Motor neuron (in vitro differentiated cells): ENCODE results near the gene NBEAL2. TPM values are rescaled to one million over a fixed set of nuclear protein-coding genes. Genes with fewer than 3 reads are reported as not detected.

Experiments used
- ATAC-seq, 8 experiments: fragments of 200-7000 bp; cut with Tn5 transposase; replicated peaks in 6 of 8; 2 replicates each; pipeline ENCODE4 v1.8.0; 2021; ENCODE audit warnings: mild to moderate bottlenecking in 8 of 8, moderate library complexity in 8 of 8
- H3K27ac ChIP-seq, 2 donors: fragments of 250-450 bp; sonication (Bioruptor Pico); 2 replicates each; pipeline ENCODE4 v1.9.0; 2021; ENCODE audit warnings: antibody characterized with exemption in 2 of 2, mild to moderate bottlenecking in 2 of 2, moderate library complexity in 1 of 2
- H3K4me1 ChIP-seq, 2 donors: fragments of 250-450 bp; sonication (Bioruptor Pico); replicated peaks in 1 of 2; 2 replicates each; pipeline ENCODE4 v1.6.1; 2021; ENCODE audit warnings: antibody characterized with exemption in 2 of 2, mild to moderate bottlenecking in 2 of 2, moderate library complexity in 1 of 2
- H3K4me3 ChIP-seq, 5 donors: fragments of 250-450 bp; sonication (Bioruptor Pico); 2 replicates each; pipeline ENCODE4 v1.9.0; 2021; ENCODE audit warnings: antibody characterized with exemption in 5 of 5, mild to moderate bottlenecking in 5 of 5, moderate library complexity in 4 of 5
- WGBS, 10 experiments: fragments of 450-650 bp; shearing (Covaris generic); methylation state at CpG; one replicate each; pipeline ENCODE4 v1.0.0; 2022; 5-methylcytosine and 5-hydroxymethylcytosine counted together
- in situ Hi-C, 9 experiments: fragments of 400-800 bp; cut with MboI; loops; one replicate each; pipeline ENCODE4 v1.15.0; 2021; ENCODE audit warnings: low sequenced_read_pairs in 9 of 9, low pct_unique_long_range_greater_than_20kb in 2 of 9; ENCODE audit not compliant: unreplicated experiment in 9 of 9
- total RNA-seq, 8 experiments: library from RNA; unstranded; fragments of 300-600 nt; gene quantifications; 2 replicates each; pipeline versions ENCODE4 v1.2.3 to v1.2.4, GENCODE V29; 2022

Gene NBEAL2
- total RNA-seq, 8 experiments from 2014 or later = 1.7 to 23.4 (median 4.4) TPM

DNA sequence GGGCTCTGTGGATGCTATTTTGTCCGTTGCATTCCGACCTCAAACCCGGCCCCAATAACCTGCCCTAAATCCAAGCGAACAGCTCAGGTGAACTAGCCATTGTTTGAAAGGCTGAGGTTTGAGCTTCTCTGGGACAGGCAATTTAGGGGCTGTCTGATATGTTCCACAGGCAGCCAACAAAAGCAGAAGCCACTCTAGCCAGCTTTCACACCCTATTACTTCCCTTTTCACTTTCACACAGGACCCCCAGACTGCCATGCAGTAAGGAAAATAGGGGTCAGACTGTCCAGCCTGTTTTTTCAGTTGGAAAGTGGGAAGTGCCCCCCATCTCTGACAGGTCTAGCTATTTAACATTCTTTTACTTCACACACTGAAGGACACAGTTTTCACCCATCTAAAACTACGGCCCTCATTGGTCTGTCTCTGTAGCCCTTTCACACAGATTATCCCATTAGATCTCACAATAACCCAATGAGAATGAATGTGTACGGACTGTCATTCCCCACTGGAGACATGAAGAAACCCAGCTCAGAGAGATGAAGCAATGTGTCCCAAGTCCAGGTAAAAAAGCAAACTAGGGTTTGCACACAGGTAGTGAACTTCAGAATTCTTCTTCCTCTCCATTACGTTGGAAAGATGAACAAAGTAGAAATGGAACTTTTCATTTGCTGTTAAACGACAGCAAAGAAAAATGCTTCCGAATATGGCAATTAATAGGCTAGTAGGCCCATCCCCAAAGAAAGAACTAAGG, 4.9 kb upstream of the NBEAL2 start:
- H3K4me3 ChIP-seq = peak overlapping the region in 1 of 5 donors; percentile 77
- no peak for ATAC-seq
- in situ Hi-C loops = no loop called here
- no peak overlapping the region for H3K27ac ChIP-seq
- WGBS, 10 experiments = 69 to 94% (median 89%) methylated on average over 3 to 9 of the region's 9 CpGs; no CpG with 5 or more reads in 1 of the 10 experiments
- H3K4me1 ChIP-seq = peaks cover 9 to 18% of the 10 kb centered on the region in 2 donors

DNA sequence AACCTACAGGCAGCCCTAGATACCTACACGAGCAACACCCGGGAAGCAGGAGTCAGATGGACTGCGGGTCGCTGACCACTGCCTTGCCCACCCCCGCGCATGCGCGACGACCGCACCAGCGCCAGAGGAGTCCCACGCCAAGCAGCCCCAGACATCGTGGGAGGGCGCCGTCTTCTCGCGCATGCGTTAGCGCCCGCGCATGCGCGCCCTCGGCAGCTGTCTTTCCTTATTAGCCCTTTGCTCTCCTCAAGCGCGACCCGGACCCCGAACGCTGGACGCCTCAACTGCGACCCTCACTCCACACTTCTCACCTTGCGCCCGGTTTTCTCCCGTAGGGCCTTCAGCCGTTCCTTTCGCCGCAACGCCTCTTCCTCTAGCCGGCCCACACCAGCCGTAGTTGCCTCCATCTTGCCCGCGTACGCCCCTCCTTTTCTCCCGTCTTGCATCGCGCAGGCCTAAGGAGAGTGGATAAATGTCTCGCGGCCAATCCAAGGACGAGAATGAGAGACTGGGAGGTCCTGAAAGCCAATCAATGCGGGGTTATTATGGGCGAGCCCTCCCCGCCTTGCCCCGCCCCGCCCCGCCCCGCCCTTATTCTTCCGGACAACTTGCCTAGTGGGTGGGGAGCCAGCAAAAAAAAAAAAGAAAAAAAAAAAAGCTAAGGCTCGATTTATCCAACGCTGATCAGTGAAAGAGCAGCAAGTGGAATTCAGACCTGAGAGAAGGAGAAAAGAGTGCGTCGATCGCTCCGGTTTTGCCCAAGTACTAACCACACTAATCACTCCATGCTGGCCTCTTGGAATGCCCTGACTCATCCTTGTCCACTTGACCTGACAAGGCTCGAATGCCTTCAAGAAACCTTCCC, 2.9 kb upstream of the NBEAL2 start, which contains the start of gene CCDC12:
Gene CCDC12 (minus strand): TSS at position 420 of the 865 bp plus-strand sequence. CDS start 13 bp downstream, at position 407.
- 0 to 1% (median 0%) methylated on average over 5 to 29 of the region's 64 CpGs; no CpG with 5 or more reads in 4 of the 10 experiments for WGBS, 10 experiments
- H3K27ac ChIP-seq = peak within 1 kb of the TSS; percentile 99
- ATAC-seq = peak; percentile 76 to 88 (median 84)
- H3K4me1 ChIP-seq = peaks cover 9 to 21% of the 10 kb centered on the region in 2 donors
- peak within 1 kb of the TSS; percentile 74 to 91 (median 82) for H3K4me3 ChIP-seq
- in situ Hi-C loops = no loop called here

DNA sequence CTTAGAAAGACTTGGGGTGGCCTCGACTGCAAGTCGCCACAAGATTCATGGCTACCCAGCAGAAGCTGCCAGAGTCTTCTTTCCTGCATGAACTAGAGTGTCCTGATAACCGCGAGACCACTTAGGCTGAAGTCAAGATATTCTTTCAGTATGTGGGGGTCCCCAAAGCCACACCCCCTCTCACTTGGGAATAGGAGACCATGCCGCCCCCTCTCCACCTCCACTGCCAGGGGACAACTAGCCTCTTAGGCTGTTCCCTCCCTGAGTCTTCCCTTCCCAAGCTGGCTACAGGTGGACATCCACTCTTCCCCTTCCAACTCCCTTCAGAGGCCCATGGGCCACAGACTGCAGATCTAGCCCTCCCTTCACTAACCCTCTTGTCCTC, 1.7 kb upstream of the NBEAL2 start:
- H3K27ac ChIP-seq = no peak overlapping the region
- no peak overlapping the region for H3K4me3 ChIP-seq
- in situ Hi-C loops = no loop called here
- ATAC-seq = no peak
- 100% methylated on average over 1 of the region's 5 CpGs; no CpG with 5 or more reads in 8 of the 10 experiments for WGBS, 10 experiments
- H3K4me1 ChIP-seq = peaks cover 9 to 21% of the 10 kb centered on the region in 2 donors

- WGBS, 10 experiments = 74 to 100% (median 80%) methylated on average over 1 to 3 of the region's 9 CpGs; no CpG with 5 or more reads in 6 of the 10 experiments
- Histone ChIP-seq H3K4me3 (no peak overlapping the region), H3K27ac (no peak overlapping the region), H3K4me1 (peaks cover 9 to 21% of the 10 kb centered on the region in 2 donors)
- ATAC-seq = no peak
- in situ Hi-C loops = no loop called here
Observed at GRCh38 chr3:46978381-46978780, 1.1 kb upstream of the NBEAL2 start.

DNA sequence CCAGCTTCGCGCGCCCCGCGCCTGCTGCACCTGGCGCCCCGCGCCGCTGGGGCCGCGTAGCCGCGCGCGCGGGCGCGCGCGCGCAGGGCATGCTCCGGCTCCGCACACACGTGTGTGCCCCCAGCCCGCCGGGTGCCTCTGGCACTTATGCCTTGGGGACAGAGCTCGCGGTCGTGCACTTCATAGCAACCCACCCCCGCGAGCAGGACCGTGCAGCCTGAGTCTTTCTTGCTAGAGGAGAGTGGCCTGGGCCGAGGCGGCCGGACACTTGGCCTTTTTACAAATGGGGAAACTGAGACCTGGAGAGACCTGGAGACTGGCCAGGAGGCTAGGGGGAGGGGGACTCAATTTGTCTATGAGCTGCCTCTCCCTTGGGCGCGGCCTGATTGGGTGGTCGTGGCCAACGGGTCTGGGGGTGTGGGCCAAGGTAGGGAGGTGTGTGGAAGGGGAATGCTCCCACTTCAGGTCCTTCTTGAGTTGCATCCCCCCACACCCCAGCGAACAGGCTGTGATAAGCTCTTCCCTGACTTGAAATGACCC, 562 bp downstream of the NBEAL2 start:
- Histone ChIP-seq H3K27ac (no peak overlapping the region), H3K4me3 (peak overlapping the region; percentile 39 to 72 (median 53)), H3K4me1 (peaks cover 9 to 18% of the 10 kb centered on the region in 2 donors)
- peak in 7 of 8 experiments; percentile 0 to 20 (median 16) for ATAC-seq
- in situ Hi-C loops = no loop called here
- 4% methylated on average over 9 of the region's 40 CpGs; no CpG with 5 or more reads in 9 of the 10 experiments for WGBS, 10 experiments

GRCh38 chr3:46981932-46982471, 2.5 kb downstream of the NBEAL2 start:
- ATAC-seq = no peak
- Histone ChIP-seq H3K27ac (no peak overlapping the region), H3K4me3 (no peak overlapping the region), H3K4me1 (peaks cover 2 to 14% of the 10 kb centered on the region in 2 donors)
- in situ Hi-C loops = no loop called here
- 60 to 93% (median 84%) methylated on average over 1 to 4 of the region's 5 CpGs; no CpG with 5 or more reads in 7 of the 10 experiments for WGBS, 10 experiments

- no peak overlapping the region for H3K4me3 ChIP-seq
- WGBS, 10 experiments = 80 to 83% (median 82%) methylated on average over 1 to 2 of the region's 2 CpGs; no CpG with 5 or more reads in 7 of the 10 experiments
- peaks cover 0 to 16% of the 10 kb centered on the region in 2 donors for H3K4me1 ChIP-seq
- no peak overlapping the region for H3K27ac ChIP-seq
- ATAC-seq = no peak
- in situ Hi-C loops = no loop called here
Observed at GRCh38 chr3:46982546-46982945, 3.1 kb downstream of the NBEAL2 start.

- in situ Hi-C loops = no loop called here
- 80 to 92% (median 80%) methylated on average over 1 to 2 of the region's 11 CpGs; no CpG with 5 or more reads in 6 of the 10 experiments for WGBS, 10 experiments
- no peak for ATAC-seq
- no peak overlapping the region for H3K4me3 ChIP-seq
- no peak overlapping the region for H3K27ac ChIP-seq
- H3K4me1 ChIP-seq = peaks cover 0 to 13% of the 10 kb centered on the region in 2 donors
Observed at GRCh38 chr3:46984591-46985459, 5.4 kb downstream of the NBEAL2 start.

DNA sequence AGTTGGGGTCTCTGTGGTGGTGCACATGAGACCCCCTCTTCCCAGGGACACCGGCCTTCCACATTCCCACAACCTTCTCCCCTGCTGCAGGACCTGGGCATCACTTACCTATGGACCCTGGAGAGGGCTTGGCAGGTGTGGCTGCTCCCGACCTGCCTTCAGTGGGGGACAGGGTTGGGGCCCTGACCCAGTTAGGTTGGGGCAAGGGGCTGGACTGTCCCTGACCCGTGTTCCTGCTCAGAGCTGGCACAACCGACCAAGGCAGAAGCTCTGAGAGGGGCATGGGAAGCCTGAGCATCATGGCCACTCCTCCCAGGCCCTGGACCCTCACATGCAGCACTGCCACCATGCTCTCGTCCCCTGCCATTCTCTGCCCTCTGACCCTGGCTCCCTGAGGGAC, 6.1 kb downstream of the NBEAL2 start:
- peaks cover 0 to 10% of the 10 kb centered on the region in 2 donors for H3K4me1 ChIP-seq
- no peak for ATAC-seq
- WGBS, 10 experiments = 20 to 100% (median 60%) methylated on average over 1 of the region's 5 CpGs; no CpG with 5 or more reads in 7 of the 10 experiments
- in situ Hi-C loops = no loop called here
- no peak overlapping the region for H3K27ac ChIP-seq
- no peak overlapping the region for H3K4me3 ChIP-seq

DNA sequence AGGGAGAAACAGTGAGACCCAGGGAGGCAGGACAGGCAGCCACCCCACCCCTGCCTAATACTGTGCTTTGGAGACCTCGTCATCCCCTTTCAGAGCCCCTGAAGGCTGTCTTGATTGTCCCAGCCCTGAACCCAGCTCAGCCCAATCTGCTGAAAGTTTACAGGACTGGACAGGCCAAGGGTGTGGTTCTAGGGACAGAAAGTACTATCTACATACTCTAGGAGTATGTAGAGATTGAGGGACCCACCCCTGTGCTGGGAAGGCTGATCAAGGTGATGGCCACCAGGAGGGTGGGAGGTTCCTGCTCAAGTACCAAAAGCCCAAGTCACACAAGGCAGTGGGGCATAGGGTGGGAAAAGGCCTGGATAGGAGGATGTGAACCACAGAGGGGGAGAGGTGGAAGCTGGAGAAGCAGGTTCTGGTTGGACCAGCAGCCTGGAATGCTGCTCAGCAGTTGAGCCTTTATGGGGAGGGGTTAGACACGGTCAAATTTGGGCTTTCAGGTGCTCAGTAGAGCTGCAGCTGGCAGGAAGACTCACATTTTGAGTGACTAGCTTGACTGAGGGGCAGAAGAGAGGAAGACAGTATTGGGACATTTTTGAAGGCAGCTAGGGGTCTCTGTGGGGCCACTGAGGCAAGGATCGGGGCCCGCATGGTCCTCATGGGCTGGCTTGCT, 6.7 kb downstream of the NBEAL2 start:
- peak in 3 of 8 experiments; percentile 61 to 92 (median 90) for ATAC-seq
- 83 to 100% (median 91%) methylated on average over 1 to 4 of the region's 4 CpGs; no CpG with 5 or more reads in 6 of the 10 experiments for WGBS, 10 experiments
- H3K4me1 ChIP-seq = peaks cover 0 to 10% of the 10 kb centered on the region in 2 donors
- in situ Hi-C loops = no loop called here
- no peak overlapping the region for H3K4me3 ChIP-seq
- no peak overlapping the region for H3K27ac ChIP-seq

- Histone ChIP-seq H3K4me3 (no peak overlapping the region), H3K4me1 (peaks cover 0 to 10% of the 10 kb centered on the region in 2 donors), H3K27ac (peak overlapping the region in 1 of 2 donors; percentile 54)
- 60 to 100% (median 90%) methylated on average over 1 of the region's 3 CpGs; no CpG with 5 or more reads in 6 of the 10 experiments for WGBS, 10 experiments
- in situ Hi-C loops = no loop called here
- ATAC-seq = no peak
Observed at GRCh38 chr3:46986782-46987310, 7.4 kb downstream of the NBEAL2 start.
